Liver (tissue), 9 donors: Measurements from ENCODE around the gene UBAP1L. TPM values are rescaled to one million over a fixed set of nuclear protein-coding genes. Genes with fewer than 3 reads are reported as not detected.
A peak's percentile ranks its signal among the peaks of the same experiment; 100 is the strongest.

Source experiments
- DNase-seq: peaks from one replicate; pipeline ENCODE4 v3.0.0-alpha.2; 2017; ENCODE audit warnings: low spot score
- H3K27ac ChIP-seq, 2 donors: one replicate each; pipeline ENCODE4 v1.7.0; 2013; ENCODE audit warnings: inconsistent platforms in 2 of 2, low read length in 2 of 2, control low read depth in 1 of 2, low read depth in 1 of 2, mild to moderate bottlenecking in 1 of 2
- H3K27me3 ChIP-seq, 4 donors: one replicate each; pipeline versions ENCODE4 v1.6.1 to v1.7.0; 2013; ENCODE audit warnings: low read length in 3 of 4, inconsistent platforms in 1 of 4, mild to moderate bottlenecking in 1 of 4, moderate library complexity in 1 of 4; ENCODE audit not compliant: control insufficient read depth in 4 of 4, insufficient read depth in 4 of 4
- H3K36me3 ChIP-seq, 4 donors: one replicate each; pipeline versions ENCODE4 v1.6.1 to v1.7.0; 2013; ENCODE audit warnings: low read length in 3 of 4, mild to moderate bottlenecking in 3 of 4, low read depth in 1 of 4, moderate library complexity in 1 of 4; ENCODE audit not compliant: control insufficient read depth in 4 of 4, insufficient read depth in 3 of 4
- H3K4me1 ChIP-seq, 4 donors: one replicate each; pipeline versions ENCODE4 v1.6.1 to v1.7.0; 2013; ENCODE audit warnings: low read length in 3 of 4, mild to moderate bottlenecking in 3 of 4, moderate library complexity in 1 of 4; ENCODE audit not compliant: control insufficient read depth in 4 of 4, insufficient read depth in 4 of 4
- H3K4me3 ChIP-seq, 3 donors: one replicate each; pipeline versions ENCODE4 v1.6.1 to v1.7.0; 2013; ENCODE audit warnings: low read length in 3 of 3, control low read depth in 1 of 3, low read depth in 1 of 3, mild to moderate bottlenecking in 1 of 3
- H3K9ac ChIP-seq, 2 donors: one replicate each; pipeline ENCODE4 v1.7.0; 2013; ENCODE audit warnings: low read length in 2 of 2, mild to moderate bottlenecking in 2 of 2, moderate library complexity in 2 of 2, control low read depth in 1 of 2, low read depth in 1 of 2
- H3K9me3 ChIP-seq, 4 donors: one replicate each; pipeline versions ENCODE4 v1.6.1 to v1.7.0; 2013; ENCODE audit warnings: low read length in 3 of 4; ENCODE audit not compliant: control insufficient read depth in 4 of 4
- EGR1 ChIP-seq, 2 donors: IDR thresholded peaks; 2 replicates each; pipeline ENCODE4 v1.6.1; 2016 to 2018; ENCODE audit warnings: antibody characterized with exemption in 2 of 2, low read depth in 2 of 2
- FOXA2 ChIP-seq: IDR thresholded peaks from 2 replicates; pipeline ENCODE4 v1.6.1; 2016; ENCODE audit warnings: antibody characterized with exemption
- HNF4A ChIP-seq, 2 donors: conservative IDR thresholded peaks; 2 replicates each; pipeline ENCODE4 v1.6.1; 2016; ENCODE audit warnings: antibody characterized with exemption in 2 of 2, mild to moderate bottlenecking in 2 of 2
- JUND ChIP-seq, 2 donors: IDR thresholded peaks; 2 replicates each; pipeline ENCODE4 v1.6.1; 2016; ENCODE audit warnings: antibody characterized with exemption in 2 of 2
- NR2F2 ChIP-seq: IDR thresholded peaks from 2 replicates; pipeline ENCODE4 v1.6.1; 2016; ENCODE audit warnings: antibody characterized with exemption
- RAD21 ChIP-seq, 2 donors: IDR thresholded peaks; 2 replicates each; pipeline ENCODE4 v1.6.1; 2016; ENCODE audit warnings: antibody characterized with exemption in 2 of 2, mild to moderate bottlenecking in 2 of 2
- RXRA ChIP-seq, 2 donors: IDR thresholded peaks; 2 replicates each; pipeline ENCODE4 v1.6.1; 2017 to 2018; ENCODE audit warnings: antibody characterized with exemption in 2 of 2, mild to moderate bottlenecking in 1 of 2
- SP1 ChIP-seq: IDR thresholded peaks from 2 replicates; pipeline ENCODE4 v1.6.1; 2018; ENCODE audit warnings: antibody characterized with exemption, mild to moderate bottlenecking
- TAF1 ChIP-seq: conservative IDR thresholded peaks from 2 replicates; pipeline ENCODE4 v1.6.1; 2016; ENCODE audit warnings: antibody characterized with exemption, mild to moderate bottlenecking
- WGBS: extraction: QIAGEN DNeasy Blood & Tissue Kit; methylation state at CpG from one replicate; pipeline ENCODE4 v1.1.7; 2013; 5-methylcytosine and 5-hydroxymethylcytosine counted together
- polyA plus RNA-seq, 2 donors: library from polyadenylated mRNA; stranded (reverse) in 1 of 2; unstranded in 1 of 2; fragments of 200-250 nt in 1 of 2; fragments of >200 nt in 1 of 2; fragmentation: Nextera tagmentation in 1 of 2; extraction: Ambion mirVana in 1 of 2; gene quantifications; one replicate each; pipeline versions ENCODE4 v1.2.1 to v1.2.3, GENCODE V29; 2013 to 2015
- total RNA-seq, 2 donors: library from RNA; depleted of rRNA; stranded (reverse); fragments of >200 nt; gene quantifications; one replicate each; pipeline ENCODE4 v1.2.3, GENCODE V29; 2014
- TF ChIP-seq, protein P1 (sequence below): IDR thresholded peaks from 2 replicates; pipeline ENCODE4 v1.6.1; 2016; ENCODE audit warnings: antibody characterized with exemption, mild to moderate bottlenecking
- TF ChIP-seq, protein P2 (sequence below): IDR thresholded peaks from 2 replicates; pipeline ENCODE4 v1.6.1; 2016; ENCODE audit warnings: antibody characterized with exemption
- TF ChIP-seq, protein P3 (sequence below): IDR thresholded peaks from 2 replicates; pipeline ENCODE4 v1.6.1; 2016; ENCODE audit warnings: antibody characterized with exemption
- TF ChIP-seq, protein P4 (sequence below): IDR thresholded peaks from 2 replicates; pipeline ENCODE4 v1.6.1; 2016; ENCODE audit warnings: antibody characterized with exemption
- TF ChIP-seq, protein P5 (sequence below): fragments of 150-350 bp; IDR thresholded peaks from 2 replicates; pipeline ENCODE4 v1.5.1; 2017; ENCODE audit warnings: improper control_type of control experiment, low read depth, low read length; ENCODE audit not compliant: missing input control
- donor health status: healthy.
- donor health status: healthy.
- donor health status: healthy.
- donor health status: healthy.
- donor health status: healthy.

The UBAP1L gene
- total and polyA plus RNA-seq, 4 donors, result 0.57 to 6.9 (median 0.90) TPM

DNA sequence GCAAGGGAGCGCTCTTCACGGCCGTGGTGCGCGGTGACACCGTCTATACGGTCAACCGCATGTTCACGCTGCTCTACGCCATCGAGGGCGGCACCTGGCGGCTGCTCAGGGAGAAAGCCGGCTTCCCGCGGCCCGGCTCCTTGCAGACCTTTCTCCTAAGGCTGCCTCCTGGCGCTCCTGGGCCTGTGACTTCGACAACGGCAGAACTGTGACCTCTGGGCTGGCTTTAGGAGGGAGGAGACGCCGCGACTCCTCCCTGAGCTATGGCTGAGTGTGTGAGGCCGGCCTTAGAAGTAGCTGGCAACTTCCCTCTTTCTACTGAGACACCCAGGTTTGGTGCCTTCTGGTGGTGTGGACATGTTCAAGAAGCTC is 37.0 kb downstream of the UBAP1L start:
- Histone ChIP-seq H3K27ac (no peak overlapping the region), H3K9ac (no peak overlapping the region)
- peak; percentile 53 for DNase-seq

DNA sequence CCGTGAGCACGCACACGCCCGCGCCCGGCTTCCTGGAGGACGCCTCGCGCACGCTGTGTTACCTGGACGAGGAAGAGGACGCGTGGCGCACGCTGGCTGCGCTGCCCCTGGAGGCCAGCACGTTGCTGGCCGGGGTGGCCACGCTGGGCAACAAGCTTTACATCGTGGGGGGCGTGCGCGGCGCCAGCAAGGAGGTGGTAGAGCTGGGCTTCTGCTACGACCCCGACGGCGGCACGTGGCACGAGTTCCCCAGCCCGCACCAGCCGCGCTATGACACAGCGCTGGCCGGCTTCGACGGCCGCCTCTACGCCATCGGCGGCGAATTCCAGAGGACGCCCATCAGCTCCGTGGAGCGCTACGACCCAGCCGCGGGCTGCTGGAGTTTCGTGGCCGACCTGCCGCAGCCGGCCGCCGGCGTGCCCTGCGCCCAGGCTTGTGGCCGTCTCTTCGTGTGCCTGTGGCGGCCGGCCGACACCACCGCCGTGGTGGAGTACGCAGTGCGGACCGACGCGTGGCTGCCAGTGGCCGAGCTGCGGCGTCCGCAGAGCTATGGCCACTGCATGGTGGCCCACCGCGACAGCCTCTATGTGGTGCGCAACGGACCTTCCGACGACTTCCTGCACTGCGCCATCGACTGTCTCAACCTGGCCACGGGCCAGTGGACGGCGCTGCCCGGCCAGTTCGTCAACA is 37.6 kb downstream of the UBAP1L start:
- WGBS, result 60% methylated on average over 85 of the region's 85 CpGs
- no peak overlapping the region for H3K27ac ChIP-seq
- DNase-seq, result no peak
- H3K36me3 ChIP-seq, result no peaks in the 10 kb centered on the region
- no peaks in the 10 kb centered on the region for H3K27me3 ChIP-seq
- no peak overlapping the region for H3K4me3 ChIP-seq
- no peaks in the 10 kb centered on the region for H3K9me3 ChIP-seq
- no peak for TF ChIP-seq RXRA (IDR thresholded peaks at IDR 0.05)
- TF ChIP-seq EGR1 (IDR thresholded peaks at IDR 0.05; ENCODE audit: low read depth in 2 of 2), result no peak
- TF ChIP-seq TAF1, result no peak
- TF ChIP-seq, protein P1, sequence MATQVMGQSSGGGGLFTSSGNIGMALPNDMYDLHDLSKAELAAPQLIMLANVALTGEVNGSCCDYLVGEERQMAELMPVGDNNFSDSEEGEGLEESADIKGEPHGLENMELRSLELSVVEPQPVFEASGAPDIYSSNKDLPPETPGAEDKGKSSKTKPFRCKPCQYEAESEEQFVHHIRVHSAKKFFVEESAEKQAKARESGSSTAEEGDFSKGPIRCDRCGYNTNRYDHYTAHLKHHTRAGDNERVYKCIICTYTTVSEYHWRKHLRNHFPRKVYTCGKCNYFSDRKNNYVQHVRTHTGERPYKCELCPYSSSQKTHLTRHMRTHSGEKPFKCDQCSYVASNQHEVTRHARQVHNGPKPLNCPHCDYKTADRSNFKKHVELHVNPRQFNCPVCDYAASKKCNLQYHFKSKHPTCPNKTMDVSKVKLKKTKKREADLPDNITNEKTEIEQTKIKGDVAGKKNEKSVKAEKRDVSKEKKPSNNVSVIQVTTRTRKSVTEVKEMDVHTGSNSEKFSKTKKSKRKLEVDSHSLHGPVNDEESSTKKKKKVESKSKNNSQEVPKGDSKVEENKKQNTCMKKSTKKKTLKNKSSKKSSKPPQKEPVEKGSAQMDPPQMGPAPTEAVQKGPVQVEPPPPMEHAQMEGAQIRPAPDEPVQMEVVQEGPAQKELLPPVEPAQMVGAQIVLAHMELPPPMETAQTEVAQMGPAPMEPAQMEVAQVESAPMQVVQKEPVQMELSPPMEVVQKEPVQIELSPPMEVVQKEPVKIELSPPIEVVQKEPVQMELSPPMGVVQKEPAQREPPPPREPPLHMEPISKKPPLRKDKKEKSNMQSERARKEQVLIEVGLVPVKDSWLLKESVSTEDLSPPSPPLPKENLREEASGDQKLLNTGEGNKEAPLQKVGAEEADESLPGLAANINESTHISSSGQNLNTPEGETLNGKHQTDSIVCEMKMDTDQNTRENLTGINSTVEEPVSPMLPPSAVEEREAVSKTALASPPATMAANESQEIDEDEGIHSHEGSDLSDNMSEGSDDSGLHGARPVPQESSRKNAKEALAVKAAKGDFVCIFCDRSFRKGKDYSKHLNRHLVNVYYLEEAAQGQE, result no peak
- TF ChIP-seq, protein P2, sequence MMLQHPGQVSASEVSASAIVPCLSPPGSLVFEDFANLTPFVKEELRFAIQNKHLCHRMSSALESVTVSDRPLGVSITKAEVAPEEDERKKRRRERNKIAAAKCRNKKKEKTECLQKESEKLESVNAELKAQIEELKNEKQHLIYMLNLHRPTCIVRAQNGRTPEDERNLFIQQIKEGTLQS, result no peak
- no peak for TF ChIP-seq JUND (IDR thresholded peaks at IDR 0.05)
- TF ChIP-seq SP1, result no peak
- no peak for TF ChIP-seq HNF4A (conservative IDR thresholded peaks at IDR 0.05)
- TF ChIP-seq, protein P3, sequence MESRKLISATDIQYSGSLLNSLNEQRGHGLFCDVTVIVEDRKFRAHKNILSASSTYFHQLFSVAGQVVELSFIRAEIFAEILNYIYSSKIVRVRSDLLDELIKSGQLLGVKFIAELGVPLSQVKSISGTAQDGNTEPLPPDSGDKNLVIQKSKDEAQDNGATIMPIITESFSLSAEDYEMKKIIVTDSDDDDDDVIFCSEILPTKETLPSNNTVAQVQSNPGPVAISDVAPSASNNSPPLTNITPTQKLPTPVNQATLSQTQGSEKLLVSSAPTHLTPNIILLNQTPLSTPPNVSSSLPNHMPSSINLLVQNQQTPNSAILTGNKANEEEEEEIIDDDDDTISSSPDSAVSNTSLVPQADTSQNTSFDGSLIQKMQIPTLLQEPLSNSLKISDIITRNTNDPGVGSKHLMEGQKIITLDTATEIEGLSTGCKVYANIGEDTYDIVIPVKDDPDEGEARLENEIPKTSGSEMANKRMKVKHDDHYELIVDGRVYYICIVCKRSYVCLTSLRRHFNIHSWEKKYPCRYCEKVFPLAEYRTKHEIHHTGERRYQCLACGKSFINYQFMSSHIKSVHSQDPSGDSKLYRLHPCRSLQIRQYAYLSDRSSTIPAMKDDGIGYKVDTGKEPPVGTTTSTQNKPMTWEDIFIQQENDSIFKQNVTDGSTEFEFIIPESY, result no peak
- no peak for TF ChIP-seq NR2F2
- no peak for TF ChIP-seq FOXA2
- TF ChIP-seq, protein P4, sequence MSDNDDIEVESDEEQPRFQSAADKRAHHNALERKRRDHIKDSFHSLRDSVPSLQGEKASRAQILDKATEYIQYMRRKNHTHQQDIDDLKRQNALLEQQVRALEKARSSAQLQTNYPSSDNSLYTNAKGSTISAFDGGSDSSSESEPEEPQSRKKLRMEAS, result no peak
- H3K4me1 ChIP-seq, result peaks cover 0 to 5% (median 2%) of the 10 kb centered on the region in 4 donors
- H3K9ac ChIP-seq, result no peak overlapping the region

More for the DNA sequence above, 37.0 kb downstream of the UBAP1L start:
- TF ChIP-seq, protein P3, result no peak
- TF ChIP-seq NR2F2 (no peak), RAD21 (IDR thresholded peaks at IDR 0.05) (peak; percentile 64 to 82)
- TF ChIP-seq, protein P5, sequence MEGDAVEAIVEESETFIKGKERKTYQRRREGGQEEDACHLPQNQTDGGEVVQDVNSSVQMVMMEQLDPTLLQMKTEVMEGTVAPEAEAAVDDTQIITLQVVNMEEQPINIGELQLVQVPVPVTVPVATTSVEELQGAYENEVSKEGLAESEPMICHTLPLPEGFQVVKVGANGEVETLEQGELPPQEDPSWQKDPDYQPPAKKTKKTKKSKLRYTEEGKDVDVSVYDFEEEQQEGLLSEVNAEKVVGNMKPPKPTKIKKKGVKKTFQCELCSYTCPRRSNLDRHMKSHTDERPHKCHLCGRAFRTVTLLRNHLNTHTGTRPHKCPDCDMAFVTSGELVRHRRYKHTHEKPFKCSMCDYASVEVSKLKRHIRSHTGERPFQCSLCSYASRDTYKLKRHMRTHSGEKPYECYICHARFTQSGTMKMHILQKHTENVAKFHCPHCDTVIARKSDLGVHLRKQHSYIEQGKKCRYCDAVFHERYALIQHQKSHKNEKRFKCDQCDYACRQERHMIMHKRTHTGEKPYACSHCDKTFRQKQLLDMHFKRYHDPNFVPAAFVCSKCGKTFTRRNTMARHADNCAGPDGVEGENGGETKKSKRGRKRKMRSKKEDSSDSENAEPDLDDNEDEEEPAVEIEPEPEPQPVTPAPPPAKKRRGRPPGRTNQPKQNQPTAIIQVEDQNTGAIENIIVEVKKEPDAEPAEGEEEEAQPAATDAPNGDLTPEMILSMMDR, result peak; percentile 35
- TF ChIP-seq, protein P2, result no peak
- Histone ChIP-seq H3K36me3 (no peaks in the 10 kb centered on the region), H3K9me3 (no peaks in the 10 kb centered on the region), H3K27me3 (no peaks in the 10 kb centered on the region), H3K4me1 (peaks cover 0 to 5% (median 2%) of the 10 kb centered on the region in 4 donors), H3K4me3 (no peak overlapping the region)
- 18% methylated on average over 24 of the region's 24 CpGs for WGBS
